HCT116 (cell line): Measurements from ENCODE around the gene C11orf68. TPM values are rescaled to one million over a fixed set of nuclear protein-coding genes. Genes with fewer than 3 reads are reported as not detected.

Experiments
- ATAC-seq: fragments of 200-7000 bp; cut with Tn5 transposase; 2 replicates; pipeline ENCODE4 v1.9.1; 2020; ENCODE audit warnings: mild to moderate bottlenecking, moderate library complexity
- BruUV-seq: library from RNA; stranded (reverse); fragments of 400-500 nt; replicated peaks from 2 replicates; lab custom pipeline; 2021; lab: Mats Ljungman, UMichigan
- CTCF ChIA-PET: fragments of 300-600 bp; sonication (Branson Sonifier 250); formaldehyde crosslinking; loops from one replicate; lab custom pipeline; 2021; ENCODE audit warnings: antibody characterized with exemption; lab: Charles Lee
- POLR2A ChIA-PET: fragments of 300-600, 350-600 bp; sonication (Branson Sonifier 250); formaldehyde crosslinking; loops from one replicate; lab custom pipeline; 2021; ENCODE audit warnings: antibody characterized with exemption; lab: Charles Lee
- RAD21 ChIA-PET, 2 experiments: fragments of 300-600 bp; sonication (Branson Sonifier 250); formaldehyde crosslinking; loops; one replicate each; lab custom pipeline; 2023; ENCODE audit warnings: low total read pairs in 2 of 2; ENCODE audit not compliant: uncharacterized antibody in 2 of 2, unreplicated experiment in 2 of 2, low non-redundant PET in 1 of 2; lab: Charles Lee
- DNase-seq: peaks from one replicate; pipeline ENCODE4 v3.0.0-alpha.2; 2010; ENCODE audit warnings: low read depth, low spot score
- H2AFZ ChIP-seq: fragments of 200-600 bp; shearing (Covaris generic), sonication (generic); 2 replicates; pipeline ENCODE4 v1.6.1; 2017; ENCODE audit warnings: low read depth, mixed run types, mixed read lengths, antibody characterized with exemption, low read length; ENCODE audit not compliant: poor library complexity, severe bottlenecking
- H3K27ac ChIP-seq: 2 replicates; pipeline ENCODE4 v1.5.1; 2012; ENCODE audit warnings: low read depth, low read length
- H3K27me3 ChIP-seq: fragments of 200-600 bp; sonication (generic); 2 replicates; pipeline ENCODE4 v1.6.1; 2016; ENCODE audit warnings: mixed run types, low read length, mixed read lengths; ENCODE audit not compliant: insufficient read depth
- H3K36me3 ChIP-seq, 2 experiments: fragments of 200-500 bp in 1 of 2; fragments of 200-600 bp in 1 of 2; sonication (Bioruptor generic) in 1 of 2; sonication (generic) in 1 of 2; 2 replicates each; pipeline versions ENCODE4 v1.5.1 to v1.6.1; 2014 to 2016; ENCODE audit warnings: low read length in 2 of 2, inconsistent platforms in 1 of 2, mixed read lengths in 1 of 2, mixed run types in 1 of 2; ENCODE audit not compliant: insufficient read depth in 2 of 2, control insufficient read depth in 1 of 2
- H3K4me1 ChIP-seq, 2 experiments: fragments of 200-600 bp in 1 of 2; sonication (generic) in 1 of 2; 2 replicates each; pipeline versions ENCODE4 v1.5.1 to v1.6.1; 2012 to 2017; ENCODE audit warnings: low read length in 2 of 2, inconsistent platforms in 1 of 2, mild to moderate bottlenecking in 1 of 2, mixed read lengths in 1 of 2, mixed run types in 1 of 2, moderate library complexity in 1 of 2; ENCODE audit not compliant: insufficient read depth in 2 of 2, control insufficient read depth in 1 of 2
- H3K4me2 ChIP-seq: fragments of 200-600 bp; sonication (generic); 2 replicates; pipeline ENCODE4 v1.6.1; 2017; ENCODE audit warnings: mixed run types, low read length, mixed read lengths
- H3K4me3 ChIP-seq, 2 experiments: fragments of 200-600 bp in 1 of 2; sonication (generic) in 1 of 2; replicated peaks in 1 of 2; 2 replicates each; pipeline ENCODE4 v1.5.1; 2011 to 2016; ENCODE audit warnings: low read length in 2 of 2, control low read depth in 1 of 2, low read depth in 1 of 2, mild to moderate bottlenecking in 1 of 2, mixed read lengths in 1 of 2, mixed run types in 1 of 2
- H3K79me2 ChIP-seq: fragments of 200-600 bp; sonication (generic); 2 replicates; pipeline ENCODE4 v1.6.1; 2017; ENCODE audit warnings: mild to moderate bottlenecking, mixed run types, low read length, moderate library complexity, mixed read lengths; ENCODE audit not compliant: insufficient read depth
- H3K9ac ChIP-seq: fragments of 200-600 bp; sonication (generic); 2 replicates; pipeline ENCODE4 v1.6.1; 2016; ENCODE audit warnings: low read length, mixed read lengths
- H3K9me2 ChIP-seq: fragments of 200-600 bp; sonication (generic), shearing (Covaris generic); 2 replicates; pipeline ENCODE4 v1.6.1; 2017; ENCODE audit warnings: mixed run types, mild to moderate bottlenecking, moderate library complexity; ENCODE audit not compliant: insufficient read depth
- H3K9me3 ChIP-seq, 2 experiments: fragments of 200-500 bp in 1 of 2; fragments of 200-600 bp in 1 of 2; sonication (Bioruptor generic) in 1 of 2; sonication (generic) in 1 of 2; 2 replicates each; pipeline ENCODE4 v1.6.1; 2014 to 2017; ENCODE audit warnings: low read length in 2 of 2, mixed read lengths in 2 of 2, inconsistent platforms in 1 of 2, low read depth in 1 of 2, mild to moderate bottlenecking in 1 of 2, mixed run types in 1 of 2, moderate library complexity in 1 of 2; ENCODE audit not compliant: control insufficient read depth in 1 of 2, insufficient read depth in 1 of 2
- H4K20me1 ChIP-seq: fragments of 200-600 bp; sonication (generic), shearing (Covaris generic); 2 replicates; pipeline ENCODE4 v1.6.1; 2017; ENCODE audit warnings: mixed run types, mild to moderate bottlenecking, moderate library complexity; ENCODE audit not compliant: insufficient read depth
- CBX3 ChIP-seq: IDR thresholded peaks from 2 replicates; pipeline ENCODE4 v1.6.1; 2012; ENCODE audit warnings: low read depth
- CEBPB ChIP-seq: IDR thresholded peaks from 2 replicates; pipeline ENCODE4 v1.6.1; 2012; ENCODE audit warnings: low read depth
- EGR1 ChIP-seq: IDR thresholded peaks from 2 replicates; pipeline ENCODE4 v1.6.1; 2012; ENCODE audit warnings: low read depth
- ELF1 ChIP-seq: IDR thresholded peaks from 2 replicates; pipeline ENCODE4 v1.6.1; 2012; ENCODE audit warnings: low read depth, borderline replicate concordance
- EZH2 ChIP-seq: fragments of 200-600 bp; sonication (generic); IDR thresholded peaks from 2 replicates; pipeline ENCODE4 v1.6.1; 2017; ENCODE audit warnings: antibody characterized with exemption, mixed run types
- EZH2phosphoT487 ChIP-seq: fragments of 200-600 bp; IDR thresholded peaks from 2 replicates; pipeline ENCODE4 v1.6.1; 2018; ENCODE audit warnings: antibody characterized with exemption, borderline replicate concordance
- FOSL1 ChIP-seq: IDR thresholded peaks from 2 replicates; pipeline ENCODE4 v1.6.1; 2012; ENCODE audit warnings: low read depth
- JUND ChIP-seq: IDR thresholded peaks from 2 replicates; pipeline ENCODE4 v1.6.1; 2012
- MAX ChIP-seq: IDR thresholded peaks from 2 replicates; pipeline ENCODE4 v1.6.1; 2012
- POLR2A ChIP-seq: IDR thresholded peaks from 2 replicates; pipeline ENCODE4 v1.7.0; 2011; ENCODE audit warnings: borderline replicate concordance; ENCODE audit not compliant: insufficient read depth, insufficient read length; ENCODE audit errors: extremely low read depth
- POLR2AphosphoS5 ChIP-seq: IDR thresholded peaks from 2 replicates; pipeline ENCODE4 v1.6.1; 2011; ENCODE audit warnings: mild to moderate bottlenecking, low read depth, low read length, moderate library complexity
- RAD21 ChIP-seq: IDR thresholded peaks from 2 replicates; pipeline ENCODE4 v1.6.1; 2012; ENCODE audit warnings: low read depth, mild to moderate bottlenecking
- REST ChIP-seq: IDR thresholded peaks from 2 replicates; pipeline ENCODE4 v1.6.1; 2012; ENCODE audit warnings: low read depth
- SP1 ChIP-seq: IDR thresholded peaks from 2 replicates; pipeline ENCODE4 v1.6.1; 2012; ENCODE audit warnings: low read depth
- SRF ChIP-seq: IDR thresholded peaks from 2 replicates; pipeline ENCODE4 v1.6.1; 2012; ENCODE audit warnings: low read depth
- TCF7L2 ChIP-seq: IDR thresholded peaks from 2 replicates; pipeline ENCODE4 v1.7.0; 2011; ENCODE audit warnings: borderline replicate concordance, inconsistent platforms; ENCODE audit not compliant: insufficient read depth, insufficient read length; ENCODE audit errors: extremely low read depth
- YY1 ChIP-seq: IDR thresholded peaks from 2 replicates; pipeline ENCODE4 v1.6.1; 2011; ENCODE audit warnings: low read length, low read depth, moderate library complexity, mild to moderate bottlenecking; ENCODE audit not compliant: insufficient replicate concordance; ENCODE audit errors: extremely low read depth
- ZBTB33 ChIP-seq: IDR thresholded peaks from 2 replicates; pipeline ENCODE4 v1.6.1; 2011; ENCODE audit warnings: mild to moderate bottlenecking, low read length, moderate library complexity; ENCODE audit not compliant: insufficient replicate concordance; ENCODE audit errors: extremely low read depth
- ZFX ChIP-seq: fragments of 450-650 bp; IDR thresholded peaks from 2 replicates; pipeline ENCODE4 v1.6.1; 2017
- ZNF274 ChIP-seq: fragments of 200-500 bp; sonication (Bioruptor generic); IDR thresholded peaks from 2 replicates; pipeline ENCODE4 v1.6.1; 2014; ENCODE audit warnings: mild to moderate bottlenecking, low read depth, low read length, inconsistent platforms
- intact Hi-C: fragments of 100-400 bp; cut with micrococcal nuclease; formaldehyde crosslinking; loops from 2 replicates; pipeline ENCODE4 v1.10.0; 2022
- total RNA-seq: library from RNA; stranded (reverse); gene quantifications from one replicate; pipeline ENCODE4 v1.2.1, GENCODE V29; 2021; ENCODE audit not compliant: unreplicated experiment
- TF ChIP-seq, protein P1 (sequence below): IDR thresholded peaks from 2 replicates; pipeline ENCODE4 v1.6.1; 2012

C11orf68 gene
- total RNA-seq, 1 experiment from 2014 or later = 49.8 TPM

GRCh38 chr11:65890324-65891218 lies 28.3 kb downstream of the C11orf68 start, which contains the start of gene CCDC85B:
Gene CCDC85B, plus strand, starts transcription at chr11:65890673. Its CDS starts 111 bp downstream, at chr11:65890784.
- ChIA-PET CTCF (interaction anchor here (0.7 to 6.5 kb wide), 10 partner anchors 10 to 179 kb away, joined by 3 to 82 read pairs (median 9); partner anchors contain the start of genes BANF1, CFL1, FOSL1 and KAT5), POLR2A (interaction anchor here (0.6 to 8.5 kb wide), 24 partner anchors 9 to 467 kb away, joined by 3 to 124 read pairs (median 6); partner anchors contain the start of genes AP5B1, BANF1, CFL1 and EIF1AD), RAD21 (interaction anchor here in 1 of 2 experiments (0.7 to 3.0 kb wide), 3 partner anchors 13 to 27 kb away, joined by 3 to 10 read pairs (median 3); no protein-coding TSS in a partner anchor)
- Histone ChIP-seq H3K4me2 (peak within 1 kb of the TSS; percentile 98), H3K4me3 (peak within 1 kb of the TSS; percentile 90 to 92), H2AFZ (no peak within 1 kb of the TSS), H3K36me3 (peaks cover 15 to 35% of the 10 kb centered on the region in 2 experiments), H3K27me3 (no peaks in the 10 kb centered on the region), H3K27ac (peak within 1 kb of the TSS; percentile 97), H3K9ac (peak within 1 kb of the TSS; percentile 87), H3K4me1 (peaks cover 16 to 79% of the 10 kb centered on the region in 2 experiments), H4K20me1 (peaks cover 10% of the 10 kb centered on the region; the same call in 1 of the 2 replicates), H3K9me3 (no peaks in the 10 kb centered on the region), H3K79me2 (peaks cover 59% of the 10 kb centered on the region), H3K9me2 (no peaks in the 10 kb centered on the region)
- ATAC-seq (peak; percentile 56), DNase-seq (peak; percentile 84)
- BruUV-seq = no TSS peak
- intact Hi-C loops = loop anchor here (1.0 kb wide), 2 partner anchors 25 to 99 kb away; no protein-coding TSS in a partner anchor
- TF ChIP-seq JUND (no peak), EZH2 (no peak), POLR2AphosphoS5 (peak; percentile 97), SRF (no peak), MAX (no peak), ZNF274 (no peak), RAD21 (no peak), FOSL1 (no peak), EGR1 (no peak), REST (no peak), ZFX (peak; percentile 88; the same call in 1 of the 2 replicates), ELF1 (no peak), ZBTB33 (peak; percentile 35), POLR2A (peak; percentile 98), CEBPB (no peak), EZH2phosphoT487 (no peak), CBX3 (no peak), YY1 (peak; percentile 55), TCF7L2 (peak; percentile 36), SP1 (no peak)
- TF ChIP-seq, protein P1, sequence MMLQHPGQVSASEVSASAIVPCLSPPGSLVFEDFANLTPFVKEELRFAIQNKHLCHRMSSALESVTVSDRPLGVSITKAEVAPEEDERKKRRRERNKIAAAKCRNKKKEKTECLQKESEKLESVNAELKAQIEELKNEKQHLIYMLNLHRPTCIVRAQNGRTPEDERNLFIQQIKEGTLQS = no peak
